GM06990 (cell line): ENCODE data around the gene LRATD1.

Source experiments
- DNase-seq: peaks from one replicate; pipeline ENCODE4 v3.0.0-alpha.2; 2011; ENCODE audit not compliant: insufficient read length; ENCODE audit errors: extremely low read depth
- H3K27me3 ChIP-seq: replicated peaks from 2 replicates; pipeline ENCODE4 v1.6.0; 2011; ENCODE audit warnings: low read length; ENCODE audit not compliant: control insufficient read depth, insufficient read depth
- H3K36me3 ChIP-seq: 2 replicates; pipeline ENCODE4 v1.5.1; 2011; ENCODE audit warnings: low read length; ENCODE audit not compliant: control insufficient read depth, insufficient read depth
- H3K4me3 ChIP-seq: replicated peaks from 2 replicates; pipeline ENCODE4 v1.5.1; 2011; ENCODE audit warnings: low read depth, mild to moderate bottlenecking, control low read depth, low read length
- CTCF ChIP-seq: IDR thresholded peaks from 2 replicates; pipeline ENCODE4 v1.5.1; 2011; ENCODE audit warnings: low read length, control low read depth, mild to moderate bottlenecking, inconsistent platforms; ENCODE audit not compliant: insufficient read depth, poor library complexity, severe bottlenecking

LRATD1 gene

GRCh38 chr2:14603676-14604075 lies 28.8 kb upstream of the LRATD1 start:
- H3K36me3 ChIP-seq = no peaks in the 10 kb centered on the region
- H3K27me3 ChIP-seq = no peaks in the 10 kb centered on the region
- TF ChIP-seq CTCF = no peak
- no peak for DNase-seq
- no peak overlapping the region for H3K4me3 ChIP-seq

GRCh38 chr2:14608245-14608644 lies 24.3 kb upstream of the LRATD1 start:
- H3K4me3 ChIP-seq = no peak overlapping the region
- H3K27me3 ChIP-seq = no peaks in the 10 kb centered on the region
- no peaks in the 10 kb centered on the region for H3K36me3 ChIP-seq
- DNase-seq = no peak
- no peak for TF ChIP-seq CTCF

- H3K27me3 ChIP-seq = no peaks in the 10 kb centered on the region
- no peak overlapping the region for H3K4me3 ChIP-seq
- TF ChIP-seq CTCF = no peak
- no peak for DNase-seq
- no peaks in the 10 kb centered on the region for H3K36me3 ChIP-seq
These were observed 18.5 kb upstream of the LRATD1 start for GRCh38 chr2:14614017-14614416.

GRCh38 chr2:14615121-14615520 lies 17.4 kb upstream of the LRATD1 start:
- DNase-seq = no peak
- no peaks in the 10 kb centered on the region for H3K27me3 ChIP-seq
- no peaks in the 10 kb centered on the region for H3K36me3 ChIP-seq
- no peak for TF ChIP-seq CTCF
- no peak overlapping the region for H3K4me3 ChIP-seq

- H3K4me3 ChIP-seq = no peak overlapping the region
- no peak for DNase-seq
- no peaks in the 10 kb centered on the region for H3K27me3 ChIP-seq
- no peaks in the 10 kb centered on the region for H3K36me3 ChIP-seq
- no peak for TF ChIP-seq CTCF
These were observed 16.8 kb upstream of the LRATD1 start for GRCh38 chr2:14615760-14616159.

GRCh38 chr2:14616342-14616741 lies 16.2 kb upstream of the LRATD1 start:
- Histone ChIP-seq H3K36me3 (no peaks in the 10 kb centered on the region), H3K27me3 (no peaks in the 10 kb centered on the region), H3K4me3 (no peak overlapping the region)
- no peak for DNase-seq
- TF ChIP-seq CTCF = no peak
